ENCODE measurements around the gene C2orf69.

C2orf69 gene

GRCh38 chr2:199914372-199914958 lies 3.4 kb downstream of the C2orf69 start:
- in situ Hi-C loops (cut with MboI; ENCODE audit: low sequenced_read_pairs): no loop called here

- in situ Hi-C loops (cut with MboI; ENCODE audit: low sequenced_read_pairs): no loop called here
Observed at GRCh38 chr2:199916980-199917379, 5.9 kb downstream of the C2orf69 start.

- in situ Hi-C loops (cut with MboI; ENCODE audit: low sequenced_read_pairs): no loop called here
Observed at GRCh38 chr2:199922856-199923255, 11.8 kb downstream of the C2orf69 start.

GRCh38 chr2:199923924-199924323 lies 12.8 kb downstream of the C2orf69 start:
- in situ Hi-C loops (cut with MboI; ENCODE audit: low sequenced_read_pairs): no loop called here

GRCh38 chr2:199926806-199927205 lies 15.7 kb downstream of the C2orf69 start:
- in situ Hi-C loops (cut with MboI; ENCODE audit: low sequenced_read_pairs): no loop called here

- in situ Hi-C loops (cut with MboI; ENCODE audit: low sequenced_read_pairs): no loop called here
Observed at GRCh38 chr2:199928226-199928625, 17.1 kb downstream of the C2orf69 start.

DNA sequence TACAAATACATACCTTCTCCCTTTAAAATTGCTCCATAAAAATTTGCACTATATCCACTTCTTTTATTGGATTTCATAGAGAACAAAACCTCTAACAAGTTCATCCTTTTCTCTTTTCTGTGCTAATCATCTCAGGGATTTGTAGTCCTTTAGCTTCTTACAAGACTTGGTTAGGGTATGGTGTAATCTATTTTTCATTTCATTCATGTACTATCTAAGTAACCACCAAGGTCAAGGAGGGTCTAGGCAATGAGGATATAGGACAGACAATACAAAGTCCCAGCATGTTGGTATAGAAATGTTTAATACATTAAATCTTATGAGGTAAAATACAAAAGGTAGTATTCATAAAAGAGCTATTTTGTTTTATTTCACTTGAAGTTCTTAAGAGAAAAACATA lies 17.5 kb downstream of the C2orf69 start:
- in situ Hi-C loops (cut with MboI; ENCODE audit: low sequenced_read_pairs): no loop called here

DNA sequence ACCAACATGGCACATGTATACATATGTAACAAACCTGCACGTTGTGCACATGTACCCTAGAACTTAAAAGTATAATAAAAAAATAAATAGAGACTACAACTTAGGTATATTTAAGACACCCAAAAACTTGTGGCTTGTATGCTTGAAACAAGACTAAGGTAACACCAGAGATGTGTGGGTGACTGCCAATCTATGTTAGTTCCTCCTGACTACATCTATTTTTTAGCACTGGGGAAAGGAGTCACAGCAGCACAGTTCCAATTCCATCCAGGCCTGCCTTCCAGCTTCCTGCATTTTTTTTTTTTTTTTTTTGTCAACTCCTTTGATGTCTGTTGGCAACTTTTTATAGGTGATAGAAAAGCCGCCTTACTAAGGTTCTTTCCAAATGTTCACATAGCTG lies 18.2 kb downstream of the C2orf69 start:
- in situ Hi-C loops (cut with MboI; ENCODE audit: low sequenced_read_pairs): no loop called here

- in situ Hi-C loops (cut with MboI; ENCODE audit: low sequenced_read_pairs): no loop called here
Observed at GRCh38 chr2:199932312-199932855, 21.3 kb downstream of the C2orf69 start.

- in situ Hi-C loops (cut with MboI; ENCODE audit: low sequenced_read_pairs): no loop called here
Observed at GRCh38 chr2:199933466-199933865, 22.4 kb downstream of the C2orf69 start.

GRCh38 chr2:199936554-199936953 lies 25.5 kb downstream of the C2orf69 start:
- in situ Hi-C loops (cut with MboI; ENCODE audit: low sequenced_read_pairs): no loop called here

DNA sequence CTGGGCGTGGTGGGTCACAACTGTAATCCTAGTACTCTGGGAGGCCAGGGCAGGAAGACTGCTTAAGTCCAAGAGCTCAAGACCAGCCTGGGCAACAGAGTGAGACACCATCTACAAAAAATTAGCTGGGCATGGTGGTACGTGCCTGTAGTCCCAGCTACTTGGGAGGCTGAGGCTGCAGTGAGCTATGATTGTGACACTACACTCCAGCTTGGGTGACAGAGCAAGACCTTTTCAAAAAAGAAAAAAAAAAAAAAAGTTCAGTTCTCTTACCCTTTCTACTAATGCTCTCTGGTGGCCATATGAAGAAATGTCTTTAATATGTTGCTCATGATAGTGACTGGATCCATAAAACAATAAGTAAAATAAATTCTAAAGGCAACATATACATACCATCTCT lies 29.3 kb downstream of the C2orf69 start:
- in situ Hi-C loops (cut with MboI; ENCODE audit: low sequenced_read_pairs): no loop called here

DNA sequence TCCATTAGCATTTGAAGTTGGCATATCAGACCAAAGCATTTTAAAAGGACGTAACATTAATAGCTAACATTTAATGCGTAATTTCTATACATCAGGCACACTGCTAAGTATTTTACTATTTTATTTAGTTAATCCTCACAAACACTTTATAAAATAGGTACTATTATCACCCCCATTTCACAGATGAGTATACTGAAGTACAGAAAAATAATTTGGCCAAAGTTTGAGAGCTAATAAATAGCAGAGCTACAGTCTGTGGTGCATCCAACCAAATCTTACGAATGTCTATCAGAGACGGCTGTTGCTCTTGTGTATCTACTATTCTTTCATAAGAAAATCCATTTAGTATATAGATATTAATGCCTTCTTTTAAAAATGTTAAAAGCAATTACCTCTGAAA lies 32.3 kb downstream of the C2orf69 start:
- in situ Hi-C loops (cut with MboI; ENCODE audit: low sequenced_read_pairs): no loop called here

DNA sequence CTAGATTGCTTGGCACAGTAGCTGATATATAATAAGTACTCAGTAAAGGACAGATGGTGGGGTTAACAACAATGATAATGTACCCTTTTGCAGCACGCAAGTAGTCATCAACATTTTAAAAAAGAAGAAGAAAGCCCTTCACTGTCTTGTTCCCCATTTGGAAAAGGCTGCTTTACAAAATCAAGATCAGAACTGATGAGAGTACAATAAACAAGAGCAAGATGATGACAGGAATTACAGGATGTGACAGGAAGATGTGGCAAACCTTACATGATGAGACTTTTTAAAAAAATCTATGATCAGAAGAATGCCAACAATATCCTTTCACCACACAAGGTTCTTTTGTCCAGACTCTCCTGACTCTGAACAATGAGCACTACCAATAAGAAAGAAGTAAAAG lies 35.1 kb downstream of the C2orf69 start:
- in situ Hi-C loops (cut with MboI; ENCODE audit: low sequenced_read_pairs): no loop called here

DNA sequence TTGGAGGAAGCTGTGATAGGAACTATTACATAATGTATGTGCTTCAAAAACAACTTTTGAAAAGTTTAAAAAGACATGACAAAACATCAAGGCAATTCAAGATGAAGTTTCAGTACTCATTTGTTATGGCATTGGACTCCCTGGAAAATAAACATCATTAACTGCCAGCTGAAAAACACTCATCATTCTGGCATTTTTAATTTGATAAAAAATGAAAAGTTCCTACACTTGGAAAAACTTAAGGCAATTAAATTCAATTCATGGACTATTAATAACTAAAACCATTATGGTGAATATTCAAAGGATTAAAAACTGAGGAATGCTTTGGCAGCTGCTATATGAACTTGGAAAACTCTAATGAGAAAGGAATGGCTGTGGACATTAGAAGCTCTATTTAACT lies 35.7 kb downstream of the C2orf69 start:
- in situ Hi-C loops (cut with MboI; ENCODE audit: low sequenced_read_pairs): no loop called here

- in situ Hi-C loops (cut with MboI; ENCODE audit: low sequenced_read_pairs): no loop called here
Observed at GRCh38 chr2:199950396-199950795, 39.3 kb downstream of the C2orf69 start.

DNA sequence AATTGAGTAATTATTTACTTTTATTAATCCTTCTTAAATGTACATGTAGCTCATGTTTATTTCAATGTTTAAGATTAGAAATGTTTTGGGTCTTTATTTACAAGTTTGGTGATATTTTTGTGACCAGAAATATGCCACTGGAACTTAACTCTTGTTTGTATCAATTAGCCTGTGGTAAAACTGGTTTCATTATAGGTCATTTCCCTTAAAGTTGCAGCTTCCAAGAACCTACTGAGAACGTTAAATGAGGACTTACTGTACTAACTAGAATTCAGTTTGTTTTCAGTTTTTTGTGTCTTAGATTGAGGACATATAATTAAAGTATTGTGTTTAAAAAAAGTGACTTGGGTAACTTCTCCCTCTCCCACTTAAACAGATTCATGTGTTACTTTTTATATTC lies 39.9 kb downstream of the C2orf69 start:
- in situ Hi-C loops (cut with MboI; ENCODE audit: low sequenced_read_pairs): no loop called here

- in situ Hi-C loops (cut with MboI; ENCODE audit: low sequenced_read_pairs): no loop called here
Observed at GRCh38 chr2:199955007-199955338, 43.9 kb downstream of the C2orf69 start.

DNA sequence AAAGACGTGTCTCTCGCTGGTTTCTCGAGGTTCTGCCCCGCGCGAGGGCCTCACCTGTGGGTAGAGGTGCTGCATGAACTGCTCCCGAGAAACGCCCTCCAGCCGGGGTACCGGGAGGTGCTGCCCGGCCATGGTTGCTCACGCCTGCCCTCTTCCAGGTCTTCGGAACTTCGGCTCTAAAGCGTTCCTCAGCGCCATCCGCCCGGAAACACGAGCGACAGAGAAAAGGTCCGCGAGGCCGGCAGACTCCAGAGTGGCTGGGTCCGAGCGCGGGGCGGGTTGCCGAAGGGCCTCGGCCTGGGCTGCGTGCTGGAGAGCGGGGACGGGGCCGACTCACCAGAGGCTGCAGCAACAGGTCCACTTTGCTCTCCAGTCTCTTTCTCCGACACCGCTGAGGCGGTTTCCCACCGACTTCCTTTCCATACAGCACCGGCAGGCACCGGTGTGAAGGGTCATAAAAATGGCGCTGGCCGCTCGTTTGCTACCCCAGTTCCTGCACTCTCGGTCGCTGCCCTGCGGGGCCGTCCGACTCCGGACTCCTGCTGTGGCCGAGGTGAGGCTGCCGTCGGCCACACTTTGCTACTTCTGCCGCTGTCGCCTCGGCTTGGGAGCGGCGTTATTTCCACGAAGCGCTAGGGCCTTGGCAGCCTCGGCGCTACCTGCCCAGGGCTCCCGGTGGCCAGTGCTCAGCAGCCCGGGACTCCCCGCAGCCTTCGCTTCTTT lies 44.4 kb downstream of the C2orf69 start, which contains the start of the genes MAIP1 and TYW5:
MAIP1 (plus strand) TSS at position 244 of the 723 bp plus-strand sequence; CDS start at position 461, 217 bp downstream.
TYW5 (minus strand) TSS at position 153 of the 723 bp plus-strand sequence; CDS start at position 132, 21 bp downstream.
- in situ Hi-C loops (cut with MboI; ENCODE audit: low sequenced_read_pairs): no loop called here

- in situ Hi-C loops (cut with MboI; ENCODE audit: low sequenced_read_pairs): no loop called here
Observed at GRCh38 chr2:199956062-199956380, 44.9 kb downstream of the C2orf69 start.

DNA sequence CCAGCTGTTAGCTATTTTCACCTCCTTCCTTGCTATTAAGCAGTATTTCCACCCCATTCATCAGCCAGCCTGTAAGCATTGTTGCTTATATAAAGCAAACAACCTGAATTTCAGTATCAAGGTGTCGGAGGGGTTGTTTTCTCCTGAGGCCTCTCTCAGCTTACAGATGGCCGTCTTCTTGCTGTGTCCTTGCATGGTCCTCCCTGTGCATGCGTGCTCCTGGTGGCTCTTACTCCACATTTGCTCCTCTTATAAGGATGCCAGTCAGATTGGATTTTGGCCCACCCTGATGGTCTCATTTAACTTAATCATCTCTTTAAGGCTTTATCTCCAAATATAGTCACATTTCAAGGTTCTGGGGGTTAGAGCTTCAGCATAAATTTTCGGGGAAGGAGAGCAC lies 46.9 kb downstream of the C2orf69 start:
- in situ Hi-C loops (cut with MboI; ENCODE audit: low sequenced_read_pairs): no loop called here

DNA sequence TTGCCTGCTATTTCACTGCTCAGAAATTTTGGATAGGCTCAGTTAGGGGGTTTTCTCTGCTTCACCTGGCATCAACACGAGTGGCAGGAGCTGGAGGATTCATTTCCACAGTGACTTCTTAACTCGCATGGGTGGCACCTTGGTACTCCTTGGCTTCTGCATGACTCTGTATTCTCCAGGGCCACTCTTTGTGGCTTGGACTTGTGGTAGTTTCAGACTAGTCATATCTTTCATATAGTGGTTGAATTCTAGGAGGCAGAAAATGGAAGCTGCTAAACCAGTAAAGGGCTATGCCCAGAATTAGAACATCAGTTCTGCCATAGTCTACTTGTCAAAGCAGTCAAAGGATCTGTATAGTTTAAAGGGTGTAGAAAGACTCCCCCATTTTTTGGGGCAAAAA lies 51.1 kb downstream of the C2orf69 start:
- in situ Hi-C loops (cut with MboI; ENCODE audit: low sequenced_read_pairs): no loop called here

DNA sequence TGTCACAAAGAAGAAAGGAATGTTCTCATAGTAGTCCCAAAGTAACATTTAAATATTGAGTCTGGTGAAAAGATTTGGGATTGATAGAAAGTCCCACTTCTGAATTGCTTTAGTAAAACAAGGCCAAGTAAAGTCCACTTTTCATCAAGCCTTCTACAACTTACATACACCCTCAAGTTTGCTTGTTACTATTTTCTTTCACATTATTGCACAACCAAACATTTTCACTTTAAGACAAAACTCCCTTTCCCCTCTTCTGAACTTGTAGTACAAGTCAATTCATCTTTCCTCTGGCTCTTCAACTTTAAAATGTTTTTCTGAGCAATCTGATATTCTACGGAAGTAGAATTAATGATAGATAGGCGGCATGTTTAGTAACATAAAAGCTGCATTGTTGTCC lies 55.3 kb downstream of the C2orf69 start:
- in situ Hi-C loops (cut with MboI; ENCODE audit: low sequenced_read_pairs): no loop called here
